Measurements from ENCODE around the gene SEMA3B. TPM values are rescaled to one million over a fixed set of nuclear protein-coding genes. Genes with fewer than 3 reads are reported as not detected.

The SEMA3B gene
- total RNA-seq, 4 donors from 2014 or later = 2.4 to 13.7 (median 7.0) TPM

DNA sequence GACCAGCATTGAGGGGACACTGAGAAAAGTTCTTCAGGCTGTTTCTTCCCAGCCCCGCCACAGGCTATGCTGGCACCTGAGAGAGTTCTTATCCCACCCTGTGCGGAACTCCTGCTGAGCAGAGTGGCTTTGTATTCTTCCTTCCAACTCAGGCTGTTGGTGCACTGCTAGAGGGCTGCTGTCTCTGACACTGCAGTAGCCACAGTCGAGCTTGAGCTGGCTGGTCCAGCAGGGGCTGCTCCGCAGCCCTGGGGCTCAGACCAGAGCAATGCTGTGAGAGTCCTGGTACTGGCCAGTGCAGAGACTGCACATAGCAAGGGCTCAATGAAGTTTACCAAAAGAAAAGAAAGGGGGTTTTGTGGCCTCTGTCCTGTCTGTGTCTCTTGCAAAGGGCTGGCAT is 29.3 kb upstream of the SEMA3B start:
- TF ChIP-seq, protein P1, sequence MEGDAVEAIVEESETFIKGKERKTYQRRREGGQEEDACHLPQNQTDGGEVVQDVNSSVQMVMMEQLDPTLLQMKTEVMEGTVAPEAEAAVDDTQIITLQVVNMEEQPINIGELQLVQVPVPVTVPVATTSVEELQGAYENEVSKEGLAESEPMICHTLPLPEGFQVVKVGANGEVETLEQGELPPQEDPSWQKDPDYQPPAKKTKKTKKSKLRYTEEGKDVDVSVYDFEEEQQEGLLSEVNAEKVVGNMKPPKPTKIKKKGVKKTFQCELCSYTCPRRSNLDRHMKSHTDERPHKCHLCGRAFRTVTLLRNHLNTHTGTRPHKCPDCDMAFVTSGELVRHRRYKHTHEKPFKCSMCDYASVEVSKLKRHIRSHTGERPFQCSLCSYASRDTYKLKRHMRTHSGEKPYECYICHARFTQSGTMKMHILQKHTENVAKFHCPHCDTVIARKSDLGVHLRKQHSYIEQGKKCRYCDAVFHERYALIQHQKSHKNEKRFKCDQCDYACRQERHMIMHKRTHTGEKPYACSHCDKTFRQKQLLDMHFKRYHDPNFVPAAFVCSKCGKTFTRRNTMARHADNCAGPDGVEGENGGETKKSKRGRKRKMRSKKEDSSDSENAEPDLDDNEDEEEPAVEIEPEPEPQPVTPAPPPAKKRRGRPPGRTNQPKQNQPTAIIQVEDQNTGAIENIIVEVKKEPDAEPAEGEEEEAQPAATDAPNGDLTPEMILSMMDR (IDR thresholded peaks at IDR 0.05; ENCODE audit: low read depth) = no peak

DNA sequence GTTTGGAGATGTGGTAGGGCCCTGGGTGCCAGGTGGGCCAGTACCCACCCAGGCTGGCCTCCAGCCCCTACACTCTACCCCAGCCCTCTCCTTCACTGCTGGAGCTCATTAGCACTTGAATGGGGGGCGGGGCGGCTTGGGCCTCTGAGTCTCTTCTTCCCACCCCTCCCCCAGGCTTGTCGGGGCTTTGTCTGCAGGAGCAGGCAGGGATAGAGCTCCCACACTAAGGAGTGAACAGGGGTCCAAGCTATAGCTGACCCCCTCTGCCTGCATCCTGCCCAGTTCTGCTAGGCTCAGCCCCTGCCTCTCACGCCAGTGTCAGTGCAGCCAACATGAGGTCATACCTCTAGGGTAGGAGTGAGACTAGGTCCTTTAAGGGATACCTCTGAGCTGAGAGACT is 27.8 kb upstream of the SEMA3B start:
- TF ChIP-seq, protein P1 (IDR thresholded peaks at IDR 0.05; ENCODE audit: low read depth) = no peak

DNA sequence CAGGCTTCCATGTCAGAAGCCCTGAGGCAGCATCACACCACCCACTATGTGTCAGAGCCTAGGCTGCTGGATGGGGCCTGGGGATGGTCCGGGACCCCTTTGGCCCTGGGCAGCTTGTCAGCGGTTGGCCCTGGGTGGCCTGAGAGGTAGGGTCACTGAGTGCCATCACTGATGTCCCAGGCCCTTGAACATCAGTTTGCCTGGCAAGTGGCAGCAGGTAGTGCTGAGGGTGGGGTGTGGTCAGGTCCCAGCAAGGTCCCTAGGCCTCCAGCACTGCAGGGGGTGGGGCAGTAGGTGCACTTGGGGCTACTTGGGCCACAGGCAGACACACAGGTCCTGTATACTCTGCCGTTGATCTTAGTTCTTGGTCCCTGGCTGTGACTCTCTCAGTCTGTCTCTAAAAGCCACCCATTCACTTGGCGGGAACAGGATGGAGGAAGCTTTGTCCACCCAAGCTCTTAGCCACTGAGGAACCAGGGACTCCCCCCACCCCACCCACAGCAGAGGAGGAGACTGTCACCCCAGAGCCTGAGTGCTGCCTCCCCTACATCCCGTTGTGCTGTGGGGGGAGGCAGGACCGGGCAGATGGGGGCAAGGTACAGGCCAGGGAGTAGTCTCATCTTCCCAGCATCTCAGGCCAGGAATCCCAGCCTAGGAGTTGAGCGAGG is 27.1 kb upstream of the SEMA3B start:
- TF ChIP-seq, protein P1 (IDR thresholded peaks at IDR 0.05; ENCODE audit: low read depth) = no peak

DNA sequence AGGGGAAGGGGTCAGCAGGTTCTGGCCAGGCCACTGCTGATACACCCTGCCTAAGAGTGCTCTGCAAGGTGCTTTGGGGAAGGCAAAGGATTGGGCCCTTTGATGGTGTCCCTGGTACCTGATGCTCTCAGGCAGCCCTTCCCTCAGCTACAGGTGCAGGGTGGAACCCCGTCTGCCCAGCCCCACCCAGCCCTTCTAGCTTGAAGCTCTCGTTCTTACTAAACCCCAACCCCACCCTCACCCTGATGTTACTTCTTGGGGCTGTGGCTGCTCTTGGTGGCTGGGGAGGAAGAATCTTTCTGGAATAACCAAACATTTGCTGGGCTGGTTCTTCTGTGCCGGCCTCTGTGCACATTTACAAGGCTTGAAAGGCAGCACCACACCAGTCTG is 26.6 kb upstream of the SEMA3B start:
- TF ChIP-seq, protein P1 (IDR thresholded peaks at IDR 0.05; ENCODE audit: low read depth) = no peak

DNA sequence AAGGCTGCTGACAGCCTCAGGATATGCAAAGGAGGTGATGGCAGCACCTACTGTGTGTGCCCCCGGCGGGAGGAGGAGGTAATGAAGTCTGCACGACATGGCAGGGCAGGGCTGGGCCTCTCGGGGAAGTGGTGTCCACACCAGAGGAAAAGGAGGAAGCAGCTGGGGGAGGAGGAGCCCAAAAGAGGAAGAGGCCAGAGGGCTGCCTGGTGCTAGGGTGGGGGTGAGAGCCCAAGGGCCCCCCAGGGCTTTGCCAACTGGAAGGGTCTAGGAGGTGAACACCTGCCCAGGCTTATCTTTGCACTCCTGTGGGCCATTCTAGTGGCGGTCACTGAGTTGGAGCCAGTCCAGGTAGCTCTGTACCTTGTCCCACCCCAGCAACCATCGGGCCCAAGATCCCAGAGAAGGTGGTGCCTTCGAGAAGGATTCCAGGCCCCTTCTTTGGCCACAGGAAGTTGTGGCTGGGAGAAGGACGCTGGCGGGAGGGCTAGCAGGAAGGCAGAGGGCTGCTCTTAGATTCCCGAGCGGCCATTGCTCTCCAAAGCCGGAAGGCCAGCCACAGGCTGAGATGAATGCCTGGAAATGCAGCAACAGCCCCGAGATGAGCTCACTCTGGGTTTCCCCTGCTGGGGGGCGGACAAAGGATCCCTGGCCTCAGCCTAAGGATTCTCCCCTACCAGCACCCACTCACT is 25.9 kb upstream of the SEMA3B start:
- TF ChIP-seq, protein P1 (IDR thresholded peaks at IDR 0.05; ENCODE audit: low read depth) = no peak

DNA sequence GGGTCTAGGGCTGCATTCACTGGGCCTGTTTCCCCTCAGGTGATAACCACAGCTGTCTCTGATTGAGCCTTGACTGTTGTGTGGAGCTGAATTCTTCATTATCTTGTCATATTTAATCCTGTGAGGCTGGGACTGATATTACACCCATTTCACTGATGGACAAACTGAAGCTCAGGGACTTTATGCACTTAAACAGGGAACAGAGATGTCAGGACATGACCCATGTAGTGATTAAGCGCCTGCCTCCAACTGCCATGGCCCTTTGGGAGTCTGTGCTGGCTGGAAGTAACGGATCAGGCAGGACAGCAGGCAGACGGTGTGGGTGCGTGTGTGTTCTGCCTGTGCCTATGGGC is 25.4 kb upstream of the SEMA3B start:
- TF ChIP-seq, protein P1 (IDR thresholded peaks at IDR 0.05; ENCODE audit: low read depth) = no peak

DNA sequence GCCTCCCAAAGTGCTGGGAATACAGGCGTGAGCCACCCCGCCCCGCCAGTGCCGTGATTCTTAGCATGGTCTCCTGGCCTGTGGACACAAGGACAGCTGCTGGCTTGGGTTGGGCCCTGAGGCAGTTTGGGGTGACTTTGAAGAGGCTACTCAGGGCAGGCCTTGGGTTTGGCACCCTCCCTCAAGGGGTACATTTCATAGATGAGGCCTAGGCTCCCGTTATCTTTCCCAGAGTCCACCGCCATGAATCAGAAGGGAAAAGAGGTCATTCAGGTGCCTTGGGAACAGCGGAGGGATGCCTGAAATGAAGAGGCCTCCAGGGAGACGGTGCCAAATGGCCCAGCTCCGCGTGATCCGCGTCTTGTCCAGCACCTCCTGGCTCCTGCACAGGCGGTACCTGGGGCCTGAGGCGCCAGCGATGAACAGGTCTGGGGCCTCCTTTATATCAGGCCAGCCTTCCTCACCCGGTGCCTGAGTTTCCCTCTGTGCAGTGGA is 23.6 kb upstream of the SEMA3B start:
- TF ChIP-seq, protein P1 (IDR thresholded peaks at IDR 0.05; ENCODE audit: low read depth) = no peak
